Testis (tissue), 2 donors: ENCODE results near the gene VAMP1.

Source experiments
- POLR2A ChIP-seq: fragments of 450-650 bp; IDR thresholded peaks from one replicate; pipeline ENCODE4 v1.6.1; 2017; ENCODE audit warnings: antibody characterized with exemption, mild to moderate bottlenecking, moderate library complexity
- TF ChIP-seq, protein P1 (sequence below), 3 experiments: fragments of 450-650 bp in 2 of 3; fragments of 200-600 bp in 1 of 3; sonication (generic) in 1 of 3; IDR thresholded peaks; one replicate each; pipeline ENCODE4 v1.5.1; 2016 to 2019; ENCODE audit warnings: antibody characterized with exemption in 3 of 3, mild to moderate bottlenecking in 2 of 3, moderate library complexity in 1 of 3

DNA sequence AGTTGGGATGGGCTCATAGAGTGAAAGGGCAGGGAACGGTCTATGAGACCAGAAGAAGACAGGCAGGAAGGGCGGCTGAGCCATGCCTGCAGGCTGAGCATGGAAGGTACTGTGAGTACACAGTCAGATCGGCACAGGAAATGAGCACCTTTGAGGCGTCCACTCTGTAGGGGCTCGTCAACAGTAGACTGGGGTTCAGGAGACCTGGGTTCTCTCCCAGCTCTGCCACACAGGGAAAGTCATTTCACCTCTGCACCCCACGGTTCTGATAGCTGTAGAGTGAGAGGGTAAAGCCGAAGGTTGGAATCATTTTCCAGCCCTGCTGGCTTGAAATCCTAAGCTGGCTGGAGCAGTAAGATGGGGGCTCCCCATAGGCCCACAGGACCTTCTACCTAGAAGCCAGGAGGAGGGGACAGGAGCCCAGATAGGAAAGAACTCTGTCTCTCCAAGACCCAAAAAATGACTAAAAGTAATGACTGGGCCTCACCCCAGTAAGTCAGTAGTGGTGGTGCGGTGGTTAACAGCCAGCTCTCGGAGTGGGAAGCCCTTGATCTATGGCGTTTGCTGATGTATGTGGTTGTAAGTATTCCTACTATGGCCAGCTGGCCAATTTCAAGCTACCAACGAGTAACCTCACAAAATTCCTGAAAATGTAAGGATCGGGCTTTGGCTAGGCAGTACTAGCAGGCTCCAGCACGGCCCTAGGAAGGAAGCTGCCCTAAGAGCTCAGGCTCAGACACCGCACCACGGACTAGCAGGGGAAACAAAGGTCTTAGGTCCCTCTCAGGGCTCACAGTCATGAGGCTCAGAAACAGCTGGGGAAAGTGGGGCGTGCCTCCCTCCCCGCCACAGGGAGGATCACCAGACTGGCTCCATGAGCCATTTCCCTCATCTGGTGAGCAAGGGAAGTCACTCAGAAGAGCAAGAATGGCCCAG, 36.0 kb downstream of the VAMP1 start:
- TF ChIP-seq, protein P1, sequence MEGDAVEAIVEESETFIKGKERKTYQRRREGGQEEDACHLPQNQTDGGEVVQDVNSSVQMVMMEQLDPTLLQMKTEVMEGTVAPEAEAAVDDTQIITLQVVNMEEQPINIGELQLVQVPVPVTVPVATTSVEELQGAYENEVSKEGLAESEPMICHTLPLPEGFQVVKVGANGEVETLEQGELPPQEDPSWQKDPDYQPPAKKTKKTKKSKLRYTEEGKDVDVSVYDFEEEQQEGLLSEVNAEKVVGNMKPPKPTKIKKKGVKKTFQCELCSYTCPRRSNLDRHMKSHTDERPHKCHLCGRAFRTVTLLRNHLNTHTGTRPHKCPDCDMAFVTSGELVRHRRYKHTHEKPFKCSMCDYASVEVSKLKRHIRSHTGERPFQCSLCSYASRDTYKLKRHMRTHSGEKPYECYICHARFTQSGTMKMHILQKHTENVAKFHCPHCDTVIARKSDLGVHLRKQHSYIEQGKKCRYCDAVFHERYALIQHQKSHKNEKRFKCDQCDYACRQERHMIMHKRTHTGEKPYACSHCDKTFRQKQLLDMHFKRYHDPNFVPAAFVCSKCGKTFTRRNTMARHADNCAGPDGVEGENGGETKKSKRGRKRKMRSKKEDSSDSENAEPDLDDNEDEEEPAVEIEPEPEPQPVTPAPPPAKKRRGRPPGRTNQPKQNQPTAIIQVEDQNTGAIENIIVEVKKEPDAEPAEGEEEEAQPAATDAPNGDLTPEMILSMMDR (IDR thresholded peaks at IDR 0.05): no peak
- no peak for TF ChIP-seq POLR2A
